ENCODE data around the gene ELF4.
A peak's percentile ranks its signal among the peaks of the same experiment; 100 is the strongest.

ELF4 gene

DNA sequence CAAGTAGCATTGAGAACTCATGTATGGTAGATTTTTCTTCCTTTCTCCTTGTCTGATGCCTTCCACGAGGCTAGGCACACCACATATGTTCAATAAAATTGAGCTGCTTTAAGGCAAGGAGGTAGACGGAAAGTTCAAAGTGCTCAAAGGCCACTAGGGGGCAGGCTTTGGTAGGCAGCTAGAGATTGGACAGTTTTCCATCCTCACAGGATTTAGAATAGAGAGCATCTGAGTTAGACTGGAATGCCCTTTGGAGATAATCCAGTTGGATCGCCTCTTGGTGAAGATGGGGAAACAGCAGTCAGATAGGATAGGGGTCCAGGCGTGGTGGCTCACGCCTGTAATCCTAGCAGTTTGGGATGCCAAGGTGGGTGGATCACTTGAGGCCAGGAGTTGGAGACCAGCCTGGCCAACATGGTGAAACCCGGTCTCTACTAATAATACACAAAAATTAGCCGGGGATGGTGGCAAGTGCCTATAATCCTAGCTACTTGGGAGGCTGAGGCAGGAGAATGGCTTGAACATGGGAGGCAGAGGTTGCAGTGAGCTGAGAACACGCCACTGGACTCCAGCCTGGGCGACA is 30.4 kb downstream of the ELF4 start:
- Histone ChIP-seq H3K4me1 (ENCODE audit: control insufficient read depth, insufficient read depth, low read length) (no peaks in the 10 kb centered on the region), H3K4me3 (ENCODE audit: low read length) (no peak overlapping the region), H3K9ac (ENCODE audit: low read length) (no peak overlapping the region), H3K36me3 (ENCODE audit: control insufficient read depth, insufficient read depth, low read length) (peaks cover 2% of the 10 kb centered on the region), H3K27me3 (ENCODE audit: control insufficient read depth, insufficient read depth, low read length) (no peaks in the 10 kb centered on the region), H3K27ac (ENCODE audit: low read depth, low read length) (no peak overlapping the region)

DNA sequence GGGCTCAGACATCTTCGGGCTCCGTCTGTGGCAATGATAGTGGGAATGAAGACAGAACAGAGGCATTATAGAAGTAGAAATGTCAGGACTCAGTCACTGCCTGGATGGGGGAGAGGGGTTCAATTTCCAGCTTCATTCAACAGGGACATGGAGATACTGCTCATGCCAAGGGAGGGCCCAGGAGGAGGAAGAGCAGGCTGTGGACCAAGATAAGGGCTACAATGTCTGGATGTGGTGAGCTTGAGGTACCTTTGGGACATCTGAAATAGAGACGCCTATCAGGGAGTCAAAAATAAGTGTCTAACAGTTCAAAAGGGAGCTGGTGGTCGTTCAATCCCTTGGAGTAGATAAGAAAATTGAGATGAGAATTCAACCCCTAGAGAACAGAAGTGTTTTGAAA is 34.5 kb downstream of the ELF4 start:
- no peak overlapping the region for H3K9ac ChIP-seq (ENCODE audit: low read length)
- no peaks in the 10 kb centered on the region for H3K4me1 ChIP-seq (ENCODE audit: control insufficient read depth, insufficient read depth, low read length)
- no peak overlapping the region for H3K4me3 ChIP-seq (ENCODE audit: low read length)
- no peak overlapping the region for H3K27ac ChIP-seq (ENCODE audit: low read depth, low read length)
- peaks cover 2% of the 10 kb centered on the region for H3K36me3 ChIP-seq (ENCODE audit: control insufficient read depth, insufficient read depth, low read length)
- H3K27me3 ChIP-seq (ENCODE audit: control insufficient read depth, insufficient read depth, low read length): no peaks in the 10 kb centered on the region

DNA sequence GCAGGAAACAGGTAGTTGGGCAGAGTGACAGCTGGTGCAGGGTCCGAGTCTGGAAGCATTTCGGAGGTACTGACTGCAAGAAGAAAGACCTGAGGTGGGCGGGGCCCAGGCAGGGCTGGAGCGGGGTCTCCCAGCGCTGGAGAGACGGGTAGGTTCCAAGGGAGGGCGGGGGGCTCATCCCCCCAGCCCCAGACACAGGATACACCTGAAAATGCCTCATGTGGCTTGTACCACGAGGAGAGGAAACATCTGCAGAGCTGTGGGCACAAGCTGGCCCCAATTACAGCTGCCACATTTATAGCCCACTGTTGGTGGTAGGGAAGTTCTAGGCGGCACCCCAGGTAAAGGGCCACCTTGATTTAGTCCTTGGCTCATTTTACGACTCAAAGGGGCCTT is 38.0 kb downstream of the ELF4 start:
- no peak overlapping the region for H3K27ac ChIP-seq (ENCODE audit: low read depth, low read length)
- no peak overlapping the region for H3K9ac ChIP-seq (ENCODE audit: low read length)
- H3K4me3 ChIP-seq (ENCODE audit: low read length): no peak overlapping the region
- H3K27me3 ChIP-seq (ENCODE audit: control insufficient read depth, insufficient read depth, low read length): no peaks in the 10 kb centered on the region
- no peaks in the 10 kb centered on the region for H3K4me1 ChIP-seq (ENCODE audit: control insufficient read depth, insufficient read depth, low read length)
- H3K36me3 ChIP-seq (ENCODE audit: control insufficient read depth, insufficient read depth, low read length): peaks cover 2% of the 10 kb centered on the region

DNA sequence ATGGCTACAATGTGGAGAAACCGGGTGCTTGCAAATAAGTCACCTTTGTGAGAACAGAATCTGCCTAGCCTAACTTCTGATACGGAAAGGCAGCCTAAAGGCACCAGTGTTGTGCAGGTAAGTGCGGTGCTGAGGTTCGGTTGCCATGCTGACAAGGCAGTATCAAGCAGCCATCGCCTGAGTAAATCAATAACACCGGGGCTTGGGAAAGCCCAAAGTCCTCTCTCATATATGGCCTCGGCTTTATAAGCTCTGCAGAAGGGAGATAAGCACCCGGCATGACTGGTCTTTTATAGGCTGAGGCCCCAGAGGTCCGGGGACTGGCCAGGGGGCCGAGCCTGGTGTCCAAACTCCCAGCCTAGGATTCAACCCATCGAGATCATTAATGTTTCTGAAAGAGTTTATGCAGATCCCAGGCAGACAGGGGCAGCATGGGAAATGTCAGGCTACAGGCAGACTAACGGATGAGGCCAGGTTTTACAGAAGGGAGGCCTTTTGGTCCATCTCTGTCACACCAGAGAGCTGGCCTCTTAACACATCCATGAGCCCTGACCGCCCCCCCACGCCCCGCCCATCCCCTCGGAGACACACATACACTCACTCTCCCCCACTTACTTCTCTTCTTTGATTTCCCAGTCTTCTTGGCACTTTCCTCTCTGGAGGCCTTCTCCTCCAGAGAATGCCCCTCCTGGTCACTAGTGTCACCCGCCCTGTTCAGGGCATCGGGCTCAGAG is 38.5 kb downstream of the ELF4 start:
- Histone ChIP-seq H3K27ac (ENCODE audit: low read depth, low read length) (no peak overlapping the region), H3K4me1 (ENCODE audit: control insufficient read depth, insufficient read depth, low read length) (no peaks in the 10 kb centered on the region), H3K4me3 (ENCODE audit: low read length) (no peak overlapping the region), H3K9ac (ENCODE audit: low read length) (no peak overlapping the region), H3K27me3 (ENCODE audit: control insufficient read depth, insufficient read depth, low read length) (no peaks in the 10 kb centered on the region), H3K36me3 (ENCODE audit: control insufficient read depth, insufficient read depth, low read length) (peaks cover 2% of the 10 kb centered on the region)

DNA sequence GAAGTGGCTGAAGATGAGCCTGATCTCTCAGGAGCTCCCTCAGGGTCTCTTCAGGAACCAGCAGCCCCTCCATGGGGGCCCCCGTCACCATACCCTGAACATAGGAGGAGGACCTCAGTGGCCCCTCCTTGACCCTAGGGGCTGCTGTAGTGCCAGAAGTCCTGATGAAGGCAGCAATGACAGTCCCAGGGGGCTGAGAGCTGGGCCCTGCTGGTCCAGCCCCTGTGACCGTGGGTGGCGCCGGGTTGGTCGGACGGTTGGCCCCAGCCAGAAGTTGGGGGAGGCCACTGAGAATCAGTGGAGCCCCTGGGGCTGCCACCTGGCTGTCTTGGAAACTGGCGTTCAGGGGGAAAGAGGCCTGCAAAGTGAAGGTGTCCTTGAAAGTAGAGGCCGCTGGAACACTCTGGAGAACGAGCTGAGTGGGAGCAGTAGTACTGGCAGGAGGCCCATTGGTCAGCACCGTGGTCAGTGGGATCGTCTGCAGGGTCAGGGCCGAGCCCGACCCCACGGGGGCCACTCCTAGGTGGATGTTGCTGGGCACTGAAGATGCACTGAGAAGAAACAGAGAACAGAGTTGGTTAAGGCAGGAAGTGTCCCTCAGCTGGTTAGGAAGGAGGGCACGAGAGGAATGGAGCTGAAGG is 43.2 kb downstream of the ELF4 start:
- H3K36me3 ChIP-seq (ENCODE audit: control insufficient read depth, insufficient read depth, low read length): no peaks in the 10 kb centered on the region
- H3K27me3 ChIP-seq (ENCODE audit: control insufficient read depth, insufficient read depth, low read length): peaks cover 2% of the 10 kb centered on the region
- H3K9ac ChIP-seq (ENCODE audit: low read length): no peak overlapping the region

DNA sequence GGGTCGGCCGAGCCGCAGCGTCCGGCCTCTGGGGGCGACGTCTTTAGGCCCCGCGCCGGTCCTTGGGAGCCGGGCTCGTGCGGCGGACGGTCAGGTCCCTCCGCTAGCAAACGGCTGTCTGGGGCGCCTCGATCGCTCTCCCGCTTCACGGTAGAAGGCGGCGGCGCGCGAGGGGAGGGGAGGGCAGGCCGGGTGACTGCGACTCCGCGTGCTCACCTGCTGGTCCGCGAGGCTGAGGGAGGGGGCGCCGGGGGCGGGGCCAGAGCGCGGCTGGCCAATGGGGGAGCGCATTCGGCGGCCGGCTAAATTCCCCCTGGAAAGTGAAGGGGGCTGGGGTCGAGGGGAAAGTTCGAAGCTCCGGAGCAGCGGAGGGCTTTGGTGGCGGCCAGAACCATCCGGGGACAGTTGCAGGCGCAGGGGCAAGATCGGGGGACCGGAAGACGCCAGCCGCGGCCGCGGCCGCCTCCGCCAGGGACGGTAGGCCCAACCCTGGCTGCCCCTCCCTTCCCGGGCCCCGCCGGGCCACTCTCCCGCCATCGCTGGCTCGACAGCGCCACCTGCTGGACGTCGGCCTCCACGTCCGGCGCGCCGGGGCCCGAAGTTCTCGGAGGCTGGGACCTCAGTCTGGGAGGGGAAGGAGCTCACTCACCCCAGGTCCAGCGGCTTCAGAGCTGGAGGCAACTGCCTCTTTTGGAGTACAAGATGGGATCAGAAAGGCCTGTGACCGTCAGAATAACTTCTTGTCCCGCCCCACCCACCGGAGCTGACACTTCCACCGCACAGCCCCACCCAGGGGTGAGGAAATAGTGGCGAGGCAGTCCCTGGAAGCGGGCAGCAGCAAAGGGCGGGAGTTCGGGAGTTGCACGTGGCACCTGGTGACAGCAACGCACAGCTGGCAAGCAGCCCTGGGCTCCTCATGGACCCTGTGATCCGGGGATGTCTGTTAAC is 49.9 kb downstream of the ELF4 start:
- Histone ChIP-seq H3K9ac (ENCODE audit: low read length) (no peak overlapping the region), H3K36me3 (ENCODE audit: control insufficient read depth, insufficient read depth, low read length) (no peaks in the 10 kb centered on the region)

More for the DNA sequence above, 43.2 kb downstream of the ELF4 start:
- H3K4me1 ChIP-seq (ENCODE audit: control insufficient read depth, insufficient read depth, low read length): no peaks in the 10 kb centered on the region
- no peak overlapping the region for H3K4me3 ChIP-seq (ENCODE audit: low read length)
- H3K27ac ChIP-seq (ENCODE audit: low read depth, low read length): no peak overlapping the region

DNA sequence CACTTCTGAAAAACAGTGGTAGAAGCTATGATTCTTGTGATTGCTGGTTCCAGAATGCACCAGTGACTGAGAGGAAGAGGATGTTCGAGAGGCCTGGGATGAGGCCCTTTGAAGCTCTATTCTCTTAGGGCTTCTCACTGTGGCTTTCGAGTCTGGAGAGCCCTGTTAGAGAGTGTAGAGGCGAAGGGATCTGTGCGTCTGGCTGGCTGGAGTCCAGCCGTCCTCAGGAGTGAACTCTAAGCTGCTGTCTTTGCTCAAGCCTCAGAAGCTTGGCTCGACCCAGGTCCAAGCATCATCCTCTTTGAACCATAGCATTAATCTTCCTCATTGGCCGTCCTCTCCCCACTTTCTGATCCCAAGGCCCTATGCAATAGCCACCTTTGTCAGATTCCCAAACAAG is 51.6 kb downstream of the ELF4 start:
- Histone ChIP-seq H3K27ac (ENCODE audit: low read depth, low read length) (no peak overlapping the region), H3K9ac (ENCODE audit: low read length) (no peak overlapping the region), H3K4me3 (ENCODE audit: low read length) (no peak overlapping the region), H3K4me1 (ENCODE audit: control insufficient read depth, insufficient read depth, low read length) (no peaks in the 10 kb centered on the region), H3K27me3 (ENCODE audit: control insufficient read depth, insufficient read depth, low read length) (no peaks in the 10 kb centered on the region), H3K36me3 (ENCODE audit: control insufficient read depth, insufficient read depth, low read length) (peaks cover under 1% of the 10 kb centered on the region)

More for the DNA sequence above, 49.9 kb downstream of the ELF4 start:
- peak overlapping the region; percentile 36 for H3K27ac ChIP-seq (ENCODE audit: low read depth, low read length)
- no peaks in the 10 kb centered on the region for H3K4me1 ChIP-seq (ENCODE audit: control insufficient read depth, insufficient read depth, low read length)
- no peaks in the 10 kb centered on the region for H3K27me3 ChIP-seq (ENCODE audit: control insufficient read depth, insufficient read depth, low read length)
- H3K4me3 ChIP-seq (ENCODE audit: low read length): peak overlapping the region; percentile 49

DNA sequence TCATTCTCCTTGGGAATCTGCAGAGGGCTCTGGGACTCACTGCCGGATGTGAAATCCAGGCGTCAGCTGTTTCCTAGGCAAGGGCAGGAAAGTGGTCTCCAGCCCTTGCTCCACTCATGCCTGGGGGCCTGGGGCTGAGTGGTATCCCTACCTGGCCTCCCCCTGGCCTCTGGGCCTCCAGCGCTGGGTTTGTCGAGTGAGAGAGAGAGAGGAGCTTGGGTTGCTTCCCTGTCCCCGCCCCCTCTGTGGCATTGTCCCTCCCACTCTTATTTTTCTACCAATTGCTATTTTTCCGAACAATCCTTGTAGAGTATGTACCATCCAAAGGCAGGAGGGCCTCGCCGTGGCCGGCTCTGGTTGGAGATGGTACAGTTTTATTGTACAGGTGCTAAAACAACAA is 53.1 kb downstream of the ELF4 start:
- Histone ChIP-seq H3K36me3 (ENCODE audit: control insufficient read depth, insufficient read depth, low read length) (peaks cover 4% of the 10 kb centered on the region), H3K9ac (ENCODE audit: low read length) (no peak overlapping the region), H3K27me3 (ENCODE audit: control insufficient read depth, insufficient read depth, low read length) (no peaks in the 10 kb centered on the region), H3K4me1 (ENCODE audit: control insufficient read depth, insufficient read depth, low read length) (no peaks in the 10 kb centered on the region), H3K27ac (ENCODE audit: low read depth, low read length) (no peak overlapping the region), H3K4me3 (ENCODE audit: low read length) (no peak overlapping the region)

DNA sequence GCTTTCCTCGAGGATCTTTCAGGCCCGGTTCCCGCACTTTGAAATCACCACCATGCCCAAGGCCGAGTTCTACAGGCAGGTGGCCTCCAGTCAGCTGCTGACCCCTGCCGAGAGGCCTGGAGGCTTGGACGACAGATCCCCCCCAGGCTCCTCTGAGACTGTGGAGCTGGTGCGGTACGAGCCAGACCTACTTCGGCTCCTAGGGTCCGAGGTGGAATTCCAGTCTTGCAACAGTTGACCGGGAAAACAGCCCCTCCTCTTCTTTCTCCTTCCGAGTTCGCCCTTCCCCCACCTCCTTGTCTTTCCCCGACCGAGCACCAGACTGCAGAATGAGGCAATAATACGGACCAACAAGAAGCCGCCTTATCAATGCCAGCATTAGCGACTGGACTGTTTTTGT is 54.4 kb downstream of the ELF4 start:
- Histone ChIP-seq H3K4me3 (ENCODE audit: low read length) (no peak overlapping the region), H3K27ac (ENCODE audit: low read depth, low read length) (no peak overlapping the region), H3K36me3 (ENCODE audit: control insufficient read depth, insufficient read depth, low read length) (peaks cover 10% of the 10 kb centered on the region), H3K27me3 (ENCODE audit: control insufficient read depth, insufficient read depth, low read length) (no peaks in the 10 kb centered on the region), H3K4me1 (ENCODE audit: control insufficient read depth, insufficient read depth, low read length) (no peaks in the 10 kb centered on the region), H3K9ac (ENCODE audit: low read length) (no peak overlapping the region)

DNA sequence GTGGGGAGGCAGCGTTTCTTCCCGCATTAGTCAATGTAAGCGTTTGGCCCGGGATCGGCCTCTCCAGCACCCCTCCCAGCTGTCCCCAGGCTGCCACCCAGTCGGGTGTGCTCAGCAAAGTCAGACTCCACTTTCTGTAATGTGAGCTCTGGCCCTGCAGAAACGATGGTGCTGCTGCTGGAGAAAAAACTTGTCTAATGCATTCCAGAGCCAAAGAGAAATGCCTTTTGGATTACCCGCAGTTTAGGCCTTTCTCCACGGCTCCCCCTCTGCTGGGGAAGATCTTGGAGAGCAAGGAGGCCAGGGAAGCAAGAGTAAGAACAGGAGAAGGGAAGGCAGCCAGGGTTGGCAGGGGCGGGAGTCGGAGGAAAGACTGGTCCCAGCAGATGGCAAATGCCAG is 55.2 kb downstream of the ELF4 start:
- H3K27ac ChIP-seq (ENCODE audit: low read depth, low read length): peak overlapping the region; percentile 28
- H3K36me3 ChIP-seq (ENCODE audit: control insufficient read depth, insufficient read depth, low read length): peaks cover 12% of the 10 kb centered on the region
- no peaks in the 10 kb centered on the region for H3K27me3 ChIP-seq (ENCODE audit: control insufficient read depth, insufficient read depth, low read length)
- H3K4me1 ChIP-seq (ENCODE audit: control insufficient read depth, insufficient read depth, low read length): no peaks in the 10 kb centered on the region
- no peak overlapping the region for H3K9ac ChIP-seq (ENCODE audit: low read length)
- no peak overlapping the region for H3K4me3 ChIP-seq (ENCODE audit: low read length)

DNA sequence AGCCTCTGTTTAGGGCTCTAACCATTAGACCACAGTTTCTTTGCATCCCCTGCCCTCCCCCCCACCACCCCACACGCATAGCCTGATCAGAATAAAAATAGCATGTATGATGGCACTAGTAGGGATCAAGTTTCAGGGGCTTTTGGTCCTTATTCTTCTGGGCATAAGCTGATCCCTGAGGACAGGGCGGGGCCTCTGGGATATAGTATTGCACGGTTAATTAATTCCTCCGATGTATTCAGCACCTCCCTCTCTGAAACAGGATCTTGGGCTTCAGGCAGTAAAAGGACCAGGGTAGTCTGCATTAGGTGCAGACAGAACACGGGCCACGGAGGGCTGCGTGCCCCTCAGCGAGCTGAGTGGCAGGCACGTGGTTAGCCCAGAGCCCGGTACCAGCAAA is 57.1 kb downstream of the ELF4 start:
- Histone ChIP-seq H3K4me1 (ENCODE audit: control insufficient read depth, insufficient read depth, low read length) (no peaks in the 10 kb centered on the region), H3K4me3 (ENCODE audit: low read length) (no peak overlapping the region), H3K27ac (ENCODE audit: low read depth, low read length) (no peak overlapping the region), H3K9ac (ENCODE audit: low read length) (no peak overlapping the region), H3K36me3 (ENCODE audit: control insufficient read depth, insufficient read depth, low read length) (peaks cover 12% of the 10 kb centered on the region), H3K27me3 (ENCODE audit: control insufficient read depth, insufficient read depth, low read length) (no peaks in the 10 kb centered on the region)

DNA sequence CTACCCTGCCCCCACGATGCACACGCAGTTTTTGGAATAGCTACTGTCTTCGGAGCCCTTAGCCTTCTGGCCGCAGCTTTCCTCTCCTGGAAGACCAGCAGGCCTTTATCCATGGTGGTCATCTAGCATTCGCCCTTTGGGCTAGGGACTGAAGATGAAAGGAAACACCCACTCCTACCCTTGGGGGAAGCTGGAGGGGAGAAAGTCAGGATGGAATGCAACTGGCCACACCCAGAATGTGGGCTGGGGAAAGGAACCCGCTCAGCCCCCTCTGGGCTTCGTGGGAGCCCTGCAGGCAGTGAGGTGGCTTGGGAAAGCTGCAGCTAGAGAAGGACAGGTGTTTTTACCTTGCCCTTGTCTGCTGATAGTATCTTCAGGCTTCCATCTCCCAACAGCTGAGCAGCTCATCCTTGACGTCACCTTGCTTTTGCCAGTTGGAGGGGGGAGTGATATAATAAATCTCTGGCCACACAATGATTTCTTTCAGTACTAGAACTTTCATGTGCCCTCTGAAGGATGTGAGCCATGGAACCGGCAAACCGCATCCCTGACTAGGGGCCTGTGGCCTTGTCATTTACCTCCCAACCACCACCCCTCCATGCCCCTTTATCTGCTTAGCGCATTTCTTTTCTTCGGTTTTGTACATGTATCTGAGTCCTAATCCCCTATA is 59.0 kb downstream of the ELF4 start:
- Histone ChIP-seq H3K4me3 (ENCODE audit: low read length) (no peak overlapping the region), H3K27me3 (ENCODE audit: control insufficient read depth, insufficient read depth, low read length) (no peaks in the 10 kb centered on the region), H3K4me1 (ENCODE audit: control insufficient read depth, insufficient read depth, low read length) (no peaks in the 10 kb centered on the region), H3K27ac (ENCODE audit: low read depth, low read length) (no peak overlapping the region), H3K36me3 (ENCODE audit: control insufficient read depth, insufficient read depth, low read length) (peaks cover 12% of the 10 kb centered on the region), H3K9ac (ENCODE audit: low read length) (no peak overlapping the region)

Measured in rectal smooth muscle tissue (tissue), 1 donor.